Mammary epithelial cell (primary cell): ENCODE results near the gene C17orf67.

ENCODE experiments used
- CTCF ChIP-seq, 2 donors: IDR thresholded peaks in 1 of 2; conservative IDR thresholded peaks in 1 of 2; 2 replicates each; pipeline ENCODE4 v1.5.1; 2011 to 2012; ENCODE audit warnings: inconsistent platforms in 2 of 2, low read length in 2 of 2, mild to moderate bottlenecking in 2 of 2, control low read depth in 1 of 2, low read depth in 1 of 2; ENCODE audit not compliant: insufficient read depth in 1 of 2; ENCODE audit errors: extremely low read depth in 1 of 2
- EZH2 ChIP-seq: IDR thresholded peaks from 2 replicates; pipeline ENCODE4 v1.6.1; 2012; ENCODE audit warnings: low read length, inconsistent platforms, borderline replicate concordance

GRCh38 chr17:56751145-56751738 lies 82.5 kb downstream of the C17orf67 start:
- TF ChIP-seq EZH2: no peak
- no peak for TF ChIP-seq CTCF (conservative IDR thresholded peaks at IDR 0.05 in 1 of 2, IDR thresholded peaks at IDR 0.05 in 1 of 2; ENCODE audit: extremely low read depth in 1 of 2, insufficient read depth in 1 of 2, low read depth in 1 of 2, low read length in 2 of 2)
